ENCODE measurements around the gene CISD2.

GRCh38 chr4:102842367-102842766 is 26.4 kb upstream of the CISD2 start:
- no peak for TF ChIP-seq JUNB (IDR thresholded peaks at IDR 0.05)
- no peak for TF ChIP-seq REST (IDR thresholded peaks at IDR 0.05)
- no peak for TF ChIP-seq MAX (IDR thresholded peaks at IDR 0.05)
- no peak for TF ChIP-seq CTCF (IDR thresholded peaks at IDR 0.05)
- no peak for TF ChIP-seq USF2 (IDR thresholded peaks at IDR 0.05)
- TF ChIP-seq HOXB5 (CRISPR knock-in tag; IDR thresholded peaks at IDR 0.05) = no peak
- TF ChIP-seq POLR2A (IDR thresholded peaks at IDR 0.05; ENCODE audit: low read length) = no peak
- no peak for TF ChIP-seq CHD2 (IDR thresholded peaks at IDR 0.05; ENCODE audit: low read length, partially characterized antibody)
- no peak for TF ChIP-seq RFX5 (IDR thresholded peaks at IDR 0.05)

All from A549 (cell line).